Neural progenitor cell (in vitro differentiated cells): ENCODE data around the gene ATF5.

ENCODE experiments used
- CTCF ChIP-seq: fragments of 200-600 bp; sonication (generic); IDR thresholded peaks from 2 replicates; pipeline ENCODE4 v1.5.1; 2017; ENCODE audit warnings: antibody characterized with exemption, mild to moderate bottlenecking
- EZH2 ChIP-seq: fragments of 200-600 bp; sonication (generic); IDR thresholded peaks from 2 replicates; pipeline ENCODE4 v1.6.1; 2017; ENCODE audit warnings: antibody characterized with exemption, mild to moderate bottlenecking, moderate library complexity
- EZH2phosphoT487 ChIP-seq: fragments of 200-600 bp; sonication (generic); IDR thresholded peaks from 2 replicates; pipeline ENCODE4 v1.6.1; 2017; ENCODE audit warnings: antibody characterized with exemption

GRCh38 chr19:49925486-49925885 is 3.5 kb upstream of the ATF5 start:
- no peak for TF ChIP-seq CTCF
- no peak for TF ChIP-seq EZH2phosphoT487
- no peak for TF ChIP-seq EZH2
